ENCODE measurements around the gene PI4KA.

PI4KA gene

DNA sequence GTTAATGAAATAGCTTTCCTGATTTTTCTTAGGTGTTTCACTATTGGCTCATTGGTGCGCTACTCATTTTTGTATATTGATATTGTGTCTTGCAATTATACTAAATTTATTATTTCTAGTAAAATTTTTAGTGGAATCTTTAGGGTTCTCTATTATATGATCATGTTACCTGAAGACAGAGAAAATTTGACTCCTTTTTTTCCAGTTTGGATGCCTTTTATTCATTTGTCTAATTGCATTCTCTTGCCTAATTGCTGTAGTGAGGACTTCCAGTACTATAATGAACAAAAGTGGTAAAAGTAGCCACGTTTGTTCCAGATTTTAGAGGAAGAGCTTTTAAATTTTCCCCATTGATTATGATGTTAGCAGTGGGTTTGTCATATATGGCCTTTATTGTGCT lies 198.7 kb downstream of the PI4KA start:
- Histone ChIP-seq H3K9me3 (ENCODE audit: control insufficient read depth, low read length) (no peaks in the 10 kb centered on the region), H3K4me1 (ENCODE audit: control insufficient read depth, insufficient read depth, low read length, poor library complexity, severe bottlenecking) (no peaks in the 10 kb centered on the region), H3K4me3 (ENCODE audit: extremely low read depth, insufficient read depth, low read length, poor library complexity, severe bottlenecking) (no peak overlapping the region), H3K36me3 (ENCODE audit: control insufficient read depth, insufficient read depth, low read length) (no peaks in the 10 kb centered on the region), H3K27ac (ENCODE audit: low read depth, low read length, severe bottlenecking) (no peak overlapping the region)
- WGBS, 2 experiments (ENCODE audit: insufficient coverage in 2 of 2) = 80 to 100% methylated on average over 1 of the region's 2 CpGs

DNA sequence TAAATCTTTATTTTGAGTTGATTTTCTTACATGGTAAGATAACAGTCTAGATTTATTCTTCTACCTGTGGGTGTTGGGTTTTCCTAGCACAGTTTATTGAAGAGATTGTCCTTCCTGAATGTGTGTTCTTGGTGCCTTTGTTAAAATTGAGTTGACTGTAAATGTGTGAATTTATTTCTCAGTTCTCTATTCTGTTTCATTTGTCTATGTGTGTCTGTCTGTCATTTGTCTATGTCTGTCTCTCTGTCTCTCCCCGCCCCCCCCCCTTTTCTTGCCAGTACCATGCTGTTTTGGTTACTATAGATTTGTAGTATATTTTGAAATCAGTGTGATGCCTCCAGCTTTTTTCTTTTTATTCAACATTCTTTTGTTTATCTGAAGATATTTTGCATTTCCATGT lies 199.4 kb downstream of the PI4KA start:
- H3K4me3 ChIP-seq (ENCODE audit: extremely low read depth, insufficient read depth, low read length, poor library complexity, severe bottlenecking) = no peak overlapping the region
- H3K4me1 ChIP-seq (ENCODE audit: control insufficient read depth, insufficient read depth, low read length, poor library complexity, severe bottlenecking) = no peaks in the 10 kb centered on the region
- H3K27ac ChIP-seq (ENCODE audit: low read depth, low read length, severe bottlenecking) = no peak overlapping the region
- no peaks in the 10 kb centered on the region for H3K9me3 ChIP-seq (ENCODE audit: control insufficient read depth, low read length)
- WGBS, 2 experiments (ENCODE audit: insufficient coverage in 2 of 2) = no CpG with 5 or more reads among the region's 1 CpG
- H3K36me3 ChIP-seq (ENCODE audit: control insufficient read depth, insufficient read depth, low read length) = no peaks in the 10 kb centered on the region

DNA sequence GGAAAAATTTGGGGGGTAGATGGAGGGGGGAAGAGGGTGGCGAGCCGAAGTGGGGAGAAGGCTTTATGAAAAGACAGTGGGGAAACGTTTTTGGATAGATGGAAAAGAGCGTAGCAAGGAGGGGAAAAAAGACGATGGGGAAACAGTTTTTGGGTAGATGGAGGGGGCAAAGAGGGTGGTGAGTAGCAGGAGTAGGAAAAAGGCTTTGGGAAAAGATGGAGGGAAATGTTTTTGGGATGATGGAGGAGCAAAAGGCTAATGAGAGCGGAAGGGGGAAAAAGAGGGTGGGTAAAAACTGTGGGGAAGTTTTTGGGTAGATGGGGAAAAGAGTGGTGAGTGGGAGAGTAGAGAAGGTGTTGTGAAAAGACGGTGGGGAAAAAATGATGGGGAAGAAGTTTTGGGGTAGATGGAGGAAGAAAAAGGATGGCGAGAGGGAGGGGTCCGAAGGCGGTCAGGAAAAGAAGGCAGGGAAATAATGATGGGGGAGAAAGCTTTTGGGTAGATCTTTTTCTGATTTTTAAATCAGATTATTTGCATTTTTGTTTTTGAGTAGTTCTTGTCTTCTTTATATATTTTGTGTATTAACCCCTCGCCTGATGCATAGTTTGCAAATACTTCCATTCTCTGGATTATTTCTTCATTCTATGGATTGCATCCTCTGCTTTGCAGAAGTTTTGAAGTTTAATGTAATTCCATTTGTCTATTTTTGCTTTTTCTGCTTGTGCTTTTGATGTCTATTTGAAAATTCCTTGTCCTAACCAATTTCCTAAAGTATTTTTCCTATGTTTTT lies 200.0 kb downstream of the PI4KA start:
- WGBS, 2 experiments (ENCODE audit: insufficient coverage in 2 of 2) = 84 to 91% methylated on average over 10 of the region's 11 CpGs
- no peaks in the 10 kb centered on the region for H3K9me3 ChIP-seq (ENCODE audit: control insufficient read depth, low read length)
- no peak overlapping the region for H3K27ac ChIP-seq (ENCODE audit: low read depth, low read length, severe bottlenecking)
- no peak overlapping the region for H3K4me3 ChIP-seq (ENCODE audit: extremely low read depth, insufficient read depth, low read length, poor library complexity, severe bottlenecking)
- no peaks in the 10 kb centered on the region for H3K36me3 ChIP-seq (ENCODE audit: control insufficient read depth, insufficient read depth, low read length)
- H3K4me1 ChIP-seq (ENCODE audit: control insufficient read depth, insufficient read depth, low read length, poor library complexity, severe bottlenecking) = no peaks in the 10 kb centered on the region

DNA sequence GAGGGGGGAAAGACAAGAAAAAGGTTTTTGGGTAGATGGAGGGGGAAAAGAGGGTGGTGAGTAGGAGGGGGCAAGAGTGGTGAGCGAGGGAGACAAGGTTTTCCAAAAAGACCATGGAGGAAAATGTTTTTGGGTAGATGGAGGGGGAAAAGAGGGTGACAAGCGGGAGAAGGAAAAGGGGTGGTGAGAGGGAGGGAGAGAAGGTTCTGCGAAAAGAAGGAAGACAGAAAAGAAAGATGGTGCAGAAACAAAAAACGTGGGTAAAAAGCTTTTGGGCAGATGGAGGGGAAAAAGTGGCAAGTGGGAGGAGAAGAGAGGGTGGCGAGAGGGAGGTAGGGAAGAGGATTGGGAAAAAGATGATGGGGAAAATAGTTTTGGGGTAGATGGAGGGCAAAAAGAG lies 200.6 kb downstream of the PI4KA start:
- WGBS, 2 experiments (ENCODE audit: insufficient coverage in 2 of 2) = 85 to 88% methylated on average over 5 of the region's 5 CpGs
- Histone ChIP-seq H3K27ac (ENCODE audit: low read depth, low read length, severe bottlenecking) (no peak overlapping the region), H3K4me1 (ENCODE audit: control insufficient read depth, insufficient read depth, low read length, poor library complexity, severe bottlenecking) (no peaks in the 10 kb centered on the region), H3K9me3 (ENCODE audit: control insufficient read depth, low read length) (no peaks in the 10 kb centered on the region), H3K4me3 (ENCODE audit: extremely low read depth, insufficient read depth, low read length, poor library complexity, severe bottlenecking) (no peak overlapping the region), H3K36me3 (ENCODE audit: control insufficient read depth, insufficient read depth, low read length) (no peaks in the 10 kb centered on the region)

Data from mesodermal cell (in vitro differentiated cells).